H1 (cell line): ENCODE measurements around the gene CLEC12A. TPM values are rescaled to one million over a fixed set of nuclear protein-coding genes. Genes with fewer than 3 reads are reported as not detected.

Source experiments
- ASH2L ChIP-seq: fragments of 200-600, 300-600 bp; sonication (generic); IDR thresholded peaks from one replicate; pipeline ENCODE4 v1.7.1; 2017; ENCODE audit warnings: low read length
- BCL11A ChIP-seq, 2 experiments: IDR thresholded peaks; one replicate each; pipeline ENCODE4 v1.6.1; 2011; ENCODE audit warnings: low read depth in 2 of 2, low read length in 2 of 2, mild to moderate bottlenecking in 2 of 2
- CHD2 ChIP-seq: IDR thresholded peaks from 2 replicates; pipeline ENCODE4 v1.6.1; 2012; ENCODE audit warnings: low read length, improper control_type of control experiment
- CHD7 ChIP-seq: fragments of 300-600 bp; sonication (generic); IDR thresholded peaks from 2 replicates; pipeline ENCODE4 v1.7.1; 2012; ENCODE audit warnings: low read length, moderate library complexity, mild to moderate bottlenecking, inconsistent platforms; ENCODE audit not compliant: insufficient replicate concordance
- NRF1 ChIP-seq: IDR thresholded peaks from 2 replicates; pipeline ENCODE4 v1.6.1; 2011; ENCODE audit warnings: mild to moderate bottlenecking, low read depth, low read length, improper control_type of control experiment
- RAD21 ChIP-seq, 2 experiments: IDR thresholded peaks in 1 of 2; conservative IDR thresholded peaks in 1 of 2; 2 replicates each; pipeline ENCODE4 v1.6.1; 2011; ENCODE audit warnings: low read depth in 2 of 2, low read length in 2 of 2, improper control_type of control experiment in 1 of 2, inconsistent platforms in 1 of 2, mild to moderate bottlenecking in 1 of 2, moderate library complexity in 1 of 2
- polyA plus RNA-seq, 7 experiments: library from polyadenylated mRNA; depleted of rRNA in 3 of 7; stranded (reverse) in 5 of 7; unstranded in 2 of 7; fragments of >200 nt in 5 of 7; fragments of 200-250 nt in 2 of 7; gene quantifications; 1 replicate in 5 of 7; 2 replicates in 1 of 7; 4 replicates in 1 of 7; pipeline versions ENCODE4 v1.2.1 to v1.2.3, GENCODE V29; 2011 to 2013; ENCODE audit warnings: missing spikeins in 2 of 7, mixed read lengths in 2 of 7
- total RNA-seq: library from RNA; stranded (reverse); fragmentation: NEBNext Ultra II Directional; extraction: Animal tissue kit (Norgen Biotek cat#: 25700); gene quantifications from 2 replicates; pipeline ENCODE4 v1.2.1, GENCODE V29; 2021
- TF ChIP-seq, protein P1 (sequence below): IDR thresholded peaks from 2 replicates; pipeline ENCODE4 v1.6.1; 2012; ENCODE audit warnings: low read length, inconsistent platforms
- TF ChIP-seq, protein P2 (sequence below): IDR thresholded peaks from 2 replicates; pipeline ENCODE4 v1.6.1; 2011; ENCODE audit warnings: low read depth, mild to moderate bottlenecking, low read length; ENCODE audit not compliant: insufficient read depth
- TF ChIP-seq, protein P3 (sequence below): IDR thresholded peaks from 2 replicates; pipeline ENCODE4 v1.6.1; 2012; ENCODE audit warnings: inconsistent platforms

The CLEC12A gene
- total and polyA plus RNA-seq, 2 of the 8 experiments (the other 6 are each of a cell fraction or from before 2014, with no cell fraction given): not detected

DNA sequence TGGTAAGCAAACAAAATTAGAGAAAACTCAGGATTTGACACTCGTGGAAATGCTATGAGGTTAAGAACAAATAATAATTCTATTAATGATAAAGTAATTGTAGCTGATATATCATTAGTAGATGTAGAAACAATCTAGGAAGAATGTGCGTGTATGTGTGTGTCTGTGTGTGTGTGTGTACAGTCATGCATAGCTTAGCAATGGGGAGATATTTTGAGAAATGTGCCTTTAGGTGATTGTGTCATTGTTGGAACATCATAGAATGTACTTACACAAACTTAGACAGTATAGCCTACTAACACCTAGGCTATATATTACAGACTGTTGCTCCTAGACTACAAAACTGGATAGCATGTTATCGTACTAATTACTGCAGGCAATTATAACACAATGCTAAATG is 44.3 kb upstream of the CLEC12A start (continued):
- TF ChIP-seq, protein P1, sequence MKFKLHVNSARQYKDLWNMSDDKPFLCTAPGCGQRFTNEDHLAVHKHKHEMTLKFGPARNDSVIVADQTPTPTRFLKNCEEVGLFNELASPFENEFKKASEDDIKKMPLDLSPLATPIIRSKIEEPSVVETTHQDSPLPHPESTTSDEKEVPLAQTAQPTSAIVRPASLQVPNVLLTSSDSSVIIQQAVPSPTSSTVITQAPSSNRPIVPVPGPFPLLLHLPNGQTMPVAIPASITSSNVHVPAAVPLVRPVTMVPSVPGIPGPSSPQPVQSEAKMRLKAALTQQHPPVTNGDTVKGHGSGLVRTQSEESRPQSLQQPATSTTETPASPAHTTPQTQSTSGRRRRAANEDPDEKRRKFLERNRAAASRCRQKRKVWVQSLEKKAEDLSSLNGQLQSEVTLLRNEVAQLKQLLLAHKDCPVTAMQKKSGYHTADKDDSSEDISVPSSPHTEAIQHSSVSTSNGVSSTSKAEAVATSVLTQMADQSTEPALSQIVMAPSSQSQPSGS: no peak
- TF ChIP-seq BCL11A (IDR thresholded peaks at IDR 0.05; ENCODE audit: low read depth in 2 of 2, low read length in 2 of 2): no peak
- TF ChIP-seq, protein P2, sequence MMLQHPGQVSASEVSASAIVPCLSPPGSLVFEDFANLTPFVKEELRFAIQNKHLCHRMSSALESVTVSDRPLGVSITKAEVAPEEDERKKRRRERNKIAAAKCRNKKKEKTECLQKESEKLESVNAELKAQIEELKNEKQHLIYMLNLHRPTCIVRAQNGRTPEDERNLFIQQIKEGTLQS: no peak
- TF ChIP-seq RAD21 (IDR thresholded peaks at IDR 0.05 in 1 of 2, conservative IDR thresholded peaks at IDR 0.05 in 1 of 2; ENCODE audit: low read depth in 2 of 2, low read length in 2 of 2): no peak
- no peak for TF ChIP-seq NRF1
- no peak for TF ChIP-seq ASH2L
- TF ChIP-seq, protein P3, sequence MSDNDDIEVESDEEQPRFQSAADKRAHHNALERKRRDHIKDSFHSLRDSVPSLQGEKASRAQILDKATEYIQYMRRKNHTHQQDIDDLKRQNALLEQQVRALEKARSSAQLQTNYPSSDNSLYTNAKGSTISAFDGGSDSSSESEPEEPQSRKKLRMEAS: no peak
- TF ChIP-seq CHD2: no peak
- no peak for TF ChIP-seq CHD7
